WTC11 (cell line): ENCODE data around the gene SPRY1. TPM values are rescaled to one million over a fixed set of nuclear protein-coding genes. Genes with fewer than 3 reads are reported as not detected.
A peak's percentile ranks its signal among the peaks of the same experiment; 100 is the strongest.

ENCODE experiments used
- ATAC-seq: fragments of 200-7000 bp; cut with Tn5 transposase; 2 replicates; pipeline ENCODE4 v1.10.0; 2021; ENCODE audit warnings: mild to moderate bottlenecking, moderate library complexity
- CTCF ChIA-PET: fragments of 300-600 bp; sonication (Branson Sonifier 250); formaldehyde crosslinking; loops from one replicate; lab custom pipeline; 2021; ENCODE audit warnings: antibody characterized with exemption; lab: Charles Lee
- POLR2A ChIA-PET: fragments of 350-600 bp; sonication (Branson Sonifier 250); formaldehyde crosslinking; loops from one replicate; lab custom pipeline; 2021; ENCODE audit warnings: antibody characterized with exemption; lab: Charles Lee
- DNase-seq: peaks from one replicate; pipeline ENCODE4 v3.0.0; 2021; ENCODE audit warnings: low spot score
- H3K27ac Mint-ChIP-seq: 2 replicates; pipeline ENCODE4 v1.8.0; 2021; ENCODE audit warnings: mixed read lengths
- H3K27me3 Mint-ChIP-seq: 2 replicates; pipeline ENCODE4 v1.8.0; 2021; ENCODE audit warnings: low read depth, mild to moderate bottlenecking, moderate library complexity, mixed read lengths
- H3K36me3 Mint-ChIP-seq: 2 replicates; pipeline ENCODE4 v1.8.0; 2021; ENCODE audit warnings: mixed read lengths
- H3K4me1 Mint-ChIP-seq: 2 replicates; pipeline ENCODE4 v1.8.0; 2022; ENCODE audit warnings: mixed read lengths
- H3K4me3 Mint-ChIP-seq: 2 replicates; pipeline ENCODE4 v1.8.0; 2021; ENCODE audit warnings: mild to moderate bottlenecking, moderate library complexity, mixed read lengths
- H3K9me3 Mint-ChIP-seq: 2 replicates; pipeline ENCODE4 v1.8.0; 2021; ENCODE audit warnings: mixed read lengths
- CREB1 ChIP-seq: sonication (generic); formaldehyde crosslinking; IDR thresholded peaks from 2 replicates; pipeline ENCODE4 v1.8.0; 2023; ENCODE audit warnings: mild to moderate bottlenecking, missing genetic modification reagents
- CREM ChIP-seq: sonication (generic); formaldehyde crosslinking; IDR thresholded peaks from 2 replicates; pipeline ENCODE4 v1.8.1; 2022; ENCODE audit warnings: mild to moderate bottlenecking, missing genetic modification reagents, moderate library complexity
- E2F1 ChIP-seq: sonication (generic); formaldehyde crosslinking; IDR thresholded peaks from 2 replicates; pipeline ENCODE4 v1.8.0; 2022; ENCODE audit warnings: mild to moderate bottlenecking, missing genetic modification reagents
- FOXK1 ChIP-seq: sonication (generic); formaldehyde crosslinking; IDR thresholded peaks from 2 replicates; pipeline ENCODE4 v1.8.0; 2022; ENCODE audit warnings: mild to moderate bottlenecking, moderate library complexity, missing genetic modification reagents
- GTF2I ChIP-seq: fragments of 250-450 bp; sonication (Bioruptor Pico); conservative IDR thresholded peaks from 2 replicates; pipeline ENCODE4 v1.4.0; 2021; ENCODE audit warnings: mild to moderate bottlenecking
- NR2C2 ChIP-seq: sonication (generic); formaldehyde crosslinking; IDR thresholded peaks from 2 replicates; pipeline ENCODE4 v1.8.0; 2022; ENCODE audit warnings: mild to moderate bottlenecking, missing genetic modification reagents
- RELA ChIP-seq: sonication (generic); formaldehyde crosslinking; IDR thresholded peaks from 2 replicates; pipeline ENCODE4 v1.8.1; 2022; ENCODE audit warnings: missing genetic modification reagents, mild to moderate bottlenecking, borderline replicate concordance
- SMAD4 ChIP-seq: sonication (generic); formaldehyde crosslinking; IDR thresholded peaks from 2 replicates; pipeline ENCODE4 v1.8.0; 2022; ENCODE audit warnings: mild to moderate bottlenecking, missing genetic modification reagents
- SP1 ChIP-seq: sonication (generic); formaldehyde crosslinking; conservative IDR thresholded peaks from 2 replicates; pipeline ENCODE4 v1.8.1; 2022; ENCODE audit warnings: missing genetic modification reagents
- TEAD1 ChIP-seq: sonication (generic); formaldehyde crosslinking; IDR thresholded peaks from 2 replicates; pipeline ENCODE4 v1.8.0; 2022; ENCODE audit warnings: mild to moderate bottlenecking, missing genetic modification reagents
- TEAD4 ChIP-seq: sonication (generic); formaldehyde crosslinking; IDR thresholded peaks from 2 replicates; pipeline ENCODE4 v1.8.0; 2022; ENCODE audit warnings: mild to moderate bottlenecking, missing genetic modification reagents
- USF1 ChIP-seq: sonication (generic); formaldehyde crosslinking; IDR thresholded peaks from 2 replicates; pipeline ENCODE4 v1.8.0; 2022; ENCODE audit warnings: mild to moderate bottlenecking, missing genetic modification reagents
- ZBTB21 ChIP-seq: sonication (generic); formaldehyde crosslinking; IDR thresholded peaks from 2 replicates; pipeline ENCODE4 v1.8.1; 2023; ENCODE audit warnings: mild to moderate bottlenecking, missing genetic modification reagents, borderline replicate concordance
- ZBTB43 ChIP-seq: sonication (generic); formaldehyde crosslinking; IDR thresholded peaks from 2 replicates; pipeline ENCODE4 v1.8.1; 2023; ENCODE audit warnings: mild to moderate bottlenecking, missing genetic modification reagents
- ZNF138 ChIP-seq: sonication (generic); formaldehyde crosslinking; conservative IDR thresholded peaks from 2 replicates; pipeline ENCODE4 v1.8.1; 2022; ENCODE audit warnings: mild to moderate bottlenecking, moderate library complexity, missing genetic modification reagents
- ZNF232 ChIP-seq: sonication (generic); formaldehyde crosslinking; IDR thresholded peaks from 2 replicates; pipeline ENCODE4 v1.8.0; 2022; ENCODE audit warnings: mild to moderate bottlenecking, missing genetic modification reagents
- ZNF423 ChIP-seq: fragments of 250-450 bp; sonication (Bioruptor Pico); IDR thresholded peaks from 2 replicates; pipeline ENCODE4 v2.1.2; 2022; ENCODE audit warnings: mild to moderate bottlenecking, moderate library complexity
- total RNA-seq: library from RNA; stranded (reverse); gene quantifications from 3 replicates; pipeline ENCODE4 v1.2.3, GENCODE V29; 2021
- TF ChIP-seq, protein P1 (sequence below): sonication (generic); formaldehyde crosslinking; IDR thresholded peaks from 2 replicates; pipeline ENCODE4 v1.8.1; 2023; ENCODE audit warnings: mild to moderate bottlenecking, moderate library complexity, missing genetic modification reagents
- TF ChIP-seq, protein P2 (sequence below): sonication (generic); formaldehyde crosslinking; IDR thresholded peaks from 2 replicates; pipeline ENCODE4 v1.8.0; 2022; ENCODE audit warnings: missing genetic modification reagents

SPRY1 gene
- total RNA-seq, 1 experiment from 2014 or later: 107 TPM

- no peak for TF ChIP-seq ZBTB43 (CRISPR knock-in tag)
- no peak for TF ChIP-seq CREB1 (CRISPR knock-in tag)
Observed at GRCh38 chr4:123411514-123411913, 14.9 kb downstream of the SPRY1 start (continued).

DNA sequence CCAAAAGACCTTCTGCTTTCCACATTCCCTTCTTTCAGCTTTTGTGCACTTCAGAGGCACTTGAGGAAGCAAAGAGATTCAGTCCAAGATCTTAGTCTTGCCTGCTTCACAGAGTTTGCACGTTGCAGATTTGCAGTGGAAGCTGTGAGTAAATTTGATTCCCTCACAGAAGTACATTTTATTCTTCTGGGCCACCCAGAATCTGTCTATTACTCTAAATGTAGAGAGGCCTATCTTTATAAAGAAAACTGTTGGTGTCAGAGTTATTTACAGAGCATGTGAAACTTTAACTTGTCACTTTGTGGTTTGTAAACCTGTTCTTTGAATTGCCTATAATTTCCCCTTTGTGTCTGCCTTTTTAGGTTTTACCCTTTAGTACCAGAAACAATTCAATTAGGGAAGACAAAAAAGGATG, 15.5 kb downstream of the SPRY1 start:
- H3K36me3 Mint-ChIP-seq: no peaks in the 10 kb centered on the region
- ChIA-PET POLR2A (interaction anchor here (0.5 kb wide), 1 partner anchor 89 kb away, joined by 7 read pairs; no protein-coding TSS in a partner anchor), CTCF (no interaction called here)
- ATAC-seq (no peak), DNase-seq (no peak)
- H3K4me3 Mint-ChIP-seq: no peak overlapping the region
- peak overlapping the region; percentile 55 for H3K27ac Mint-ChIP-seq
- no peaks in the 10 kb centered on the region for H3K27me3 Mint-ChIP-seq
- H3K4me1 Mint-ChIP-seq: peaks cover 46% of the 10 kb centered on the region
- no peak for TF ChIP-seq TEAD4
- TF ChIP-seq CREB1 (CRISPR knock-in tag): no peak
- TF ChIP-seq ZNF423 (CRISPR knock-in tag): no peak
- H3K9me3 Mint-ChIP-seq: no peaks in the 10 kb centered on the region

- no peaks in the 10 kb centered on the region for H3K9me3 Mint-ChIP-seq
- no peak overlapping the region for H3K4me3 Mint-ChIP-seq
- peak overlapping the region; percentile 4; the same call in 1 of the 2 replicates for H3K27ac Mint-ChIP-seq
- H3K27me3 Mint-ChIP-seq: no peaks in the 10 kb centered on the region
- TF ChIP-seq GTF2I (CRISPR knock-in tag) (no peak), ZNF232 (CRISPR knock-in tag) (no peak), RELA (CRISPR knock-in tag) (no peak)
- TF ChIP-seq, all 79 proteins: peak for 0
- DNase-seq (no peak), ATAC-seq (no peak)
- ChIA-PET POLR2A (no interaction called here), CTCF (no interaction called here)
- no peaks in the 10 kb centered on the region for H3K36me3 Mint-ChIP-seq
- peaks cover 50% of the 10 kb centered on the region for H3K4me1 Mint-ChIP-seq
Observed at GRCh38 chr4:123412700-123413512, 16.3 kb downstream of the SPRY1 start.

- ChIA-PET CTCF (no interaction called here), POLR2A (no interaction called here)
- Mint-ChIP-seq H3K9me3 (no peaks in the 10 kb centered on the region), H3K4me1 (peaks cover 71% of the 10 kb centered on the region), H3K27me3 (no peaks in the 10 kb centered on the region), H3K27ac (no peak overlapping the region), H3K36me3 (no peaks in the 10 kb centered on the region), H3K4me3 (no peak overlapping the region)
- DNase-seq: no peak
- TF ChIP-seq RELA (CRISPR knock-in tag) (no peak), ZNF138 (CRISPR knock-in tag) (no peak), FOXK1 (CRISPR knock-in tag) (no peak), ZBTB21 (CRISPR knock-in tag) (no peak)
- TF ChIP-seq, all 79 proteins: peak for 0
- no peak for ATAC-seq
Observed at GRCh38 chr4:123415576-123415975, 19.0 kb downstream of the SPRY1 start.

GRCh38 chr4:123415977-123416376, 19.4 kb downstream of the SPRY1 start:
- H3K36me3 Mint-ChIP-seq: no peaks in the 10 kb centered on the region
- ChIA-PET POLR2A (no interaction called here), CTCF (no interaction called here)
- DNase-seq (no peak), ATAC-seq (no peak)
- H3K27me3 Mint-ChIP-seq: no peaks in the 10 kb centered on the region
- no peaks in the 10 kb centered on the region for H3K9me3 Mint-ChIP-seq
- peak overlapping the region; percentile 94 for H3K27ac Mint-ChIP-seq
- H3K4me1 Mint-ChIP-seq: peaks cover 71% of the 10 kb centered on the region
- H3K4me3 Mint-ChIP-seq: no peak overlapping the region
- TF ChIP-seq SP1 (CRISPR knock-in tag): no peak
- TF ChIP-seq, protein P1, sequence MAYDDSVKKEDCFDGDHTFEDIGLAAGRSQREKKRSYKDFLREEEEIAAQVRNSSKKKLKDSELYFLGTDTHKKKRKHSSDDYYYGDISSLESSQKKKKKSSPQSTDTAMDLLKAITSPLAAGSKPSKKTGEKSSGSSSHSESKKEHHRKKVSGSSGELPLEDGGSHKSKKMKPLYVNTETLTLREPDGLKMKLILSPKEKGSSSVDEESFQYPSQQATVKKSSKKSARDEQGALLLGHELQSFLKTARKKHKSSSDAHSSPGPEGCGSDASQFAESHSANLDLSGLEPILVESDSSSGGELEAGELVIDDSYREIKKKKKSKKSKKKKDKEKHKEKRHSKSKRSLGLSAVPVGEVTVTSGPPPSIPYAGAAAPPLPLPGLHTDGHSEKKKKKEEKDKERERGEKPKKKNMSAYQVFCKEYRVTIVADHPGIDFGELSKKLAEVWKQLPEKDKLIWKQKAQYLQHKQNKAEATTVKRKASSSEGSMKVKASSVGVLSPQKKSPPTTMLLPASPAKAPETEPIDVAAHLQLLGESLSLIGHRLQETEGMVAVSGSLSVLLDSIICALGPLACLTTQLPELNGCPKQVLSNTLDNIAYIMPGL (CRISPR knock-in tag): no peak
- TF ChIP-seq, protein P2, sequence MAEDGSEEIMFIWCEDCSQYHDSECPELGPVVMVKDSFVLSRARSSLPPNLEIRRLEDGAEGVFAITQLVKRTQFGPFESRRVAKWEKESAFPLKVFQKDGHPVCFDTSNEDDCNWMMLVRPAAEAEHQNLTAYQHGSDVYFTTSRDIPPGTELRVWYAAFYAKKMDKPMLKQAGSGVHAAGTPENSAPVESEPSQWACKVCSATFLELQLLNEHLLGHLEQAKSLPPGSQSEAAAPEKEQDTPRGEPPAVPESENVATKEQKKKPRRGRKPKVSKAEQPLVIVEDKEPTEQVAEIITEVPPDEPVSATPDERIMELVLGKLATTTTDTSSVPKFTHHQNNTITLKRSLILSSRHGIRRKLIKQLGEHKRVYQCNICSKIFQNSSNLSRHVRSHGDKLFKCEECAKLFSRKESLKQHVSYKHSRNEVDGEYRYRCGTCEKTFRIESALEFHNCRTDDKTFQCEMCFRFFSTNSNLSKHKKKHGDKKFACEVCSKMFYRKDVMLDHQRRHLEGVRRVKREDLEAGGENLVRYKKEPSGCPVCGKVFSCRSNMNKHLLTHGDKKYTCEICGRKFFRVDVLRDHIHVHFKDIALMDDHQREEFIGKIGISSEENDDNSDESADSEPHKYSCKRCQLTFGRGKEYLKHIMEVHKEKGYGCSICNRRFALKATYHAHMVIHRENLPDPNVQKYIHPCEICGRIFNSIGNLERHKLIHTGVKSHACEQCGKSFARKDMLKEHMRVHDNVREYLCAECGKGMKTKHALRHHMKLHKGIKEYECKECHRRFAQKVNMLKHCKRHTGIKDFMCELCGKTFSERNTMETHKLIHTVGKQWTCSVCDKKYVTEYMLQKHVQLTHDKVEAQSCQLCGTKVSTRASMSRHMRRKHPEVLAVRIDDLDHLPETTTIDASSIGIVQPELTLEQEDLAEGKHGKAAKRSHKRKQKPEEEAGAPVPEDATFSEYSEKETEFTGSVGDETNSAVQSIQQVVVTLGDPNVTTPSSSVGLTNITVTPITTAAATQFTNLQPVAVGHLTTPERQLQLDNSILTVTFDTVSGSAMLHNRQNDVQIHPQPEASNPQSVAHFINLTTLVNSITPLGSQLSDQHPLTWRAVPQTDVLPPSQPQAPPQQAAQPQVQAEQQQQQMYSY (CRISPR knock-in tag): no peak
- TF ChIP-seq USF1: no peak
- TF ChIP-seq E2F1 (CRISPR knock-in tag): no peak
- no peak for TF ChIP-seq SMAD4
- TF ChIP-seq TEAD1: no peak
- no peak for TF ChIP-seq CREM
- TF ChIP-seq NR2C2: no peak
